ENCODE measurements around the gene SSH3. TPM values are rescaled to one million over a fixed set of nuclear protein-coding genes. Genes with fewer than 3 reads are reported as not detected.

SSH3 gene
- total and polyA plus RNA-seq, 4 donors, result 7.1 to 21.5 (median 14.5) TPM

DNA sequence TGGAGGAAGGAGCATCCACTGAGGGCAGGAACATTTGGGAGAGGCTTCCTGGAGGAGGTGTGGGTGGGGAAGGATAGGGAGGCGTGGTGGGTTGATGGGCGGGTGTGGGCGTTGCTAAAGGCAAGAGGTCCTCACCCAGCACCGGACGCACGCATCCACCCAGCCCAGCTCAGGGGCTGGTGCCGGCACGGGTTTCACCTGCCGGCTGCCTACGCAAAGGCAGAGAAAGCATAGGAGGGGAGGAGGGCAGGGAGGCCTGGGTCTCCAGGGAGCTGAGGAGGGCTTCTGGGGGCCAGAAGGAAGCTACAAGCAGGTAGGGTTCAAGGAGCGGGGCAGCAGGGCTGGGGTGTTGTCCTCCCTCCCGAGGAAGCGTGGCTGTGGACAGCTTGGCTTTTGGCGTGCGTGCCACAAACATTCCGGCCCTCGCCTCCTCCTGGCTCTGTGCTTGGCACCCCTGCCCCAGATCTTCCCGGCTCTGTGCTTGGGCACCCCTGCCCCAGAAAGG is 7.8 kb downstream of the SSH3 start:
- peaks cover 57% of the 10 kb centered on the region for H3K36me3 ChIP-seq (ENCODE audit: control insufficient read depth, insufficient read depth, low read length)
- no peak for DNase-seq (ENCODE audit: low read depth in 4 of 6, low spot score in 6 of 6)
- no peaks in the 10 kb centered on the region for H3K27me3 ChIP-seq (ENCODE audit: control insufficient read depth, insufficient read depth, low read length)

DNA sequence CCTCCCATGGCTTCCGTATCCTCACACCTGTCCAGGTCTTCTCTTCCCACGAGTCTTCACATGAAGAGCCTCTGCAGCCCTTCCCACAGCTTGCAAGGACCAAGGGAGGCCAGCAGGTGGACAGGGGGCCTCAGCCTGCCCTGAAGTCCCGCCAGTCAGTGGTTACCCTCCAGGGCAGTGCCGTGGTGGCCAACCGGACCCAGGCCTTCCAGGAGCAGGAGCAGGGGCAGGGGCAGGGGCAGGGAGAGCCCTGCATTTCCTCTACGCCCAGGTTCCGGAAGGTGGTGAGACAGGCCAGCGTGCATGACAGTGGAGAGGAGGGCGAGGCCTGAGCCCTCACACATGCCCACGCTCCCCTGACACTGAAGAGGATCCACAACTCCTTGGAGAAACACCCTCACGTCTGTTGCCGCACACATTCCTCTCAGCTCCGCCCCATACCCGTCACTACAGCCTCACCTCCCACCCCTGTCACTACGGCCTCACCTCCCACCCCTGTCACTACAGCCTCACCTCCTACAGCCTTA is 8.3 kb downstream of the SSH3 start:
- no peaks in the 10 kb centered on the region for H3K9me3 ChIP-seq (ENCODE audit: control insufficient read depth, insufficient read depth, low read length)
- no peak for DNase-seq (ENCODE audit: low read depth in 4 of 6, low spot score in 6 of 6)
- WGBS (ENCODE audit: insufficient coverage), result 88% methylated on average over 10 of the region's 15 CpGs

More for the DNA sequence above, 7.8 kb downstream of the SSH3 start:
- Histone ChIP-seq H3K4me3 (ENCODE audit: low read depth, low read length) (no peak overlapping the region), H3K4me1 (ENCODE audit: control insufficient read depth, insufficient read depth, low read length) (no peaks in the 10 kb centered on the region), H3K9me3 (ENCODE audit: control insufficient read depth, insufficient read depth, low read length) (no peaks in the 10 kb centered on the region), H3K27ac (ENCODE audit: low read depth, low read length) (no peak overlapping the region)
- WGBS (ENCODE audit: insufficient coverage), result 77% methylated on average over 18 of the region's 18 CpGs

DNA sequence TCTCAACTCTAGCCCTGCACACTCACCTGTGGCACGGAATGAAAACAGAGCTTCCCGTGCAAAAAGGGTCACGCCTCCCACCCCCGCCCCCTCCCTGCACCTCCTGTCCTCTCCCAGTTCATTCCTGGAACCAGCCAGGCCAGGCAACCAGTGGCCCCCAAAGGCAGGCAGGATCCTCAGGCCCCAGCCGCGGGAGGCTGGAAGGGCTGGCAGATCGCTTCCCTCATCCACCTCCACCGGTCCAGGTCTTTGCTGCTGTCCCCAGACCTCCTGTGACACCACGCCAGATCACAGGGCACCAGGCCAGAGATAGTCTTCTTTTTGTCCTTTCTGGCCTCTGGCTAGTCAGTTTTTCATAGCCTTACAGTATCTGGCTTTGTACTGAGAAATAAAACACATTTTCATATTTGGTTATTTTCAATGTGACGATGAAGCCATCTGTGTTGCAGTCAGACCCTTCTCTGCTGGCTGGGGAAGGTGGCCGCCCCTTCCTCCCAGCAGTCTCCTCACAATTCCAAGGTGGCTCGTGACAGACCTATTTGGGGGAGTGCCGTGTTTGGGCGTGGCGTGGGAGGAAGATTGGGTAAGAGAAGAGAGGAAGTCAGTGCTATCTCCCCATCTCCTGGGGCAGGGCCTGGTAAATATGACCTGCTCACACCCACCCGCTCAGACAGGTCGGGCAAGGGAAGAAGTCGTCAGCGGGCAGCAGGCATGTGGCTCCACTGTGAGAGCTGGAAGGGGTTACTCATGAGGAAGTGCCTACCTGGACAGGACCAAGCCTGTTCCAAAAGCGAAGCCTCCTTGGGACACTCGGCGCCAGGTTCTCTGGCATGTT is 9.1 kb downstream of the SSH3 start:
- no peak for DNase-seq (ENCODE audit: low read depth in 4 of 6, low spot score in 6 of 6)
- no peaks in the 10 kb centered on the region for H3K27me3 ChIP-seq (ENCODE audit: control insufficient read depth, insufficient read depth, low read length)
- no peak overlapping the region for H3K4me3 ChIP-seq (ENCODE audit: low read depth, low read length)
- H3K36me3 ChIP-seq (ENCODE audit: control insufficient read depth, insufficient read depth, low read length), result peaks cover 48% of the 10 kb centered on the region
- H3K4me1 ChIP-seq (ENCODE audit: control insufficient read depth, insufficient read depth, low read length), result peaks cover 6% of the 10 kb centered on the region
- 80% methylated on average over 18 of the region's 22 CpGs for WGBS (ENCODE audit: insufficient coverage)
- no peak overlapping the region for H3K27ac ChIP-seq (ENCODE audit: low read depth, low read length)
- no peaks in the 10 kb centered on the region for H3K9me3 ChIP-seq (ENCODE audit: control insufficient read depth, insufficient read depth, low read length)

More for the DNA sequence above, 8.3 kb downstream of the SSH3 start:
- Histone ChIP-seq H3K27ac (ENCODE audit: low read depth, low read length) (no peak overlapping the region), H3K36me3 (ENCODE audit: control insufficient read depth, insufficient read depth, low read length) (peaks cover 56% of the 10 kb centered on the region), H3K4me3 (ENCODE audit: low read depth, low read length) (no peak overlapping the region), H3K27me3 (ENCODE audit: control insufficient read depth, insufficient read depth, low read length) (no peaks in the 10 kb centered on the region), H3K4me1 (ENCODE audit: control insufficient read depth, insufficient read depth, low read length) (no peaks in the 10 kb centered on the region)

DNA sequence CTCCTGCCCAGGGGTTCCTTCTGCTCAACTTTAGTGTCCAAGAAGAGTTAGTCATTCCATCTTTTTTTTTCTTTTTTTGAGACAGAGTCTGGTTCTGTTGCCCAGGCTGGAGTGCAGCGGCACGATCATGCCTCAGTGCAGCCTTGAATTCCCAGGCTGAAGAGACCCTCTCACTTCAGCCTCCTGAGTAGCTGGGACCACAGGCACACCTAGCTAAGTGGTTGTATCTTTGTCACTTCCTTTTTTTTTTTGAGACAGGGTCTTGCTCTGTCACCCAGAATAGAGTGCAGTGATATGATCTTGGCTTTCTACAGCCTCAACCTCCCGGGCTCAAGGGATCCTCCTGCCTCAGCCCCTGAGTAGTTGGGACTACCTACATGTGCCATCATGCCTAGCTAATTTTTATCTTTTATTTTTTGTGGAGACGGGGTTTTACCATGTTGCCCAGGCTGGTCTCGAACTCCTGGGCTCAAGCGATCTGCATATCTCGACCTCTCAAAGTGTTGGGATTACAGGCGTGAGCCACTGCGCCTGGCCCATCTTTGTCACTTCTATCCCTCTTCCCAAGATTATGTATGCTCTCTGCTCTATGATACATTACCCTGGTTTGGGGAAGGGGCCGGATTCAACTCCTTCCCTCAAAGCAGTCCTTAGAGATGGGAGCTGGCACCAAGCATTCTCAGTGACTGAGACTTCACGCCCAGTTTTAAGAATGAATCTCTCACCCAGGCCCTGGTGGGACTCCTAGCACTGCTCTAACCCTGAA is 10.0 kb downstream of the SSH3 start:
- H3K27ac ChIP-seq (ENCODE audit: low read depth, low read length), result no peak overlapping the region
- H3K27me3 ChIP-seq (ENCODE audit: control insufficient read depth, insufficient read depth, low read length), result no peaks in the 10 kb centered on the region
- peaks cover 9% of the 10 kb centered on the region for H3K4me1 ChIP-seq (ENCODE audit: control insufficient read depth, insufficient read depth, low read length)
- no peaks in the 10 kb centered on the region for H3K9me3 ChIP-seq (ENCODE audit: control insufficient read depth, insufficient read depth, low read length)
- WGBS (ENCODE audit: insufficient coverage), result 88% methylated on average over 10 of the region's 11 CpGs
- H3K4me3 ChIP-seq (ENCODE audit: low read depth, low read length), result no peak overlapping the region
- H3K36me3 ChIP-seq (ENCODE audit: control insufficient read depth, insufficient read depth, low read length), result peaks cover 39% of the 10 kb centered on the region
- no peak for DNase-seq (ENCODE audit: low read depth in 4 of 6, low spot score in 6 of 6)

DNA sequence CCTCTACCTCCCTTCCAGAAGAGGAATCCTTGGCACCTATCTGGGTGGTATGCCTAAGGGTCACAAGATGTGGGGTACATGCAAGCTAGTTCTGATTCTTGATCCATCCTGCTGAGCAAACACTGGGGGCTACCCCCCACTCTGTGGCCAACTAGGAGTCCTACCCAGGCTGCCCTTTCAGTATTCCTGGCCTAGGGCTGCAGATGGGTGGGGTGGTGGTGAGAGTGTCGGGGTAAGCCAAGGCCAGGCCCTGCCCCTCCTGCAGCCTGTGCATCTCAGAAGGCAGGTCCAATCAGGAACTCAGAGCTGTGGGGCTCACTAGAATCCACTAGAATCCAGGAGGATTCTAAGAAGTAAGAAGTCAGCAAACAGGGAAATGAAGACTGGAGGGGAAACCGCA is 10.9 kb downstream of the SSH3 start:
- Histone ChIP-seq H3K27me3 (ENCODE audit: control insufficient read depth, insufficient read depth, low read length) (no peaks in the 10 kb centered on the region), H3K9me3 (ENCODE audit: control insufficient read depth, insufficient read depth, low read length) (no peaks in the 10 kb centered on the region), H3K27ac (ENCODE audit: low read depth, low read length) (no peak overlapping the region), H3K4me3 (ENCODE audit: low read depth, low read length) (no peak overlapping the region), H3K4me1 (ENCODE audit: control insufficient read depth, insufficient read depth, low read length) (peaks cover 17% of the 10 kb centered on the region), H3K36me3 (ENCODE audit: control insufficient read depth, insufficient read depth, low read length) (peaks cover 30% of the 10 kb centered on the region)
- WGBS (ENCODE audit: insufficient coverage), result 93% methylated on average over 2 of the region's 2 CpGs
- DNase-seq (ENCODE audit: low read depth in 4 of 6, low spot score in 6 of 6), result no peak

DNA sequence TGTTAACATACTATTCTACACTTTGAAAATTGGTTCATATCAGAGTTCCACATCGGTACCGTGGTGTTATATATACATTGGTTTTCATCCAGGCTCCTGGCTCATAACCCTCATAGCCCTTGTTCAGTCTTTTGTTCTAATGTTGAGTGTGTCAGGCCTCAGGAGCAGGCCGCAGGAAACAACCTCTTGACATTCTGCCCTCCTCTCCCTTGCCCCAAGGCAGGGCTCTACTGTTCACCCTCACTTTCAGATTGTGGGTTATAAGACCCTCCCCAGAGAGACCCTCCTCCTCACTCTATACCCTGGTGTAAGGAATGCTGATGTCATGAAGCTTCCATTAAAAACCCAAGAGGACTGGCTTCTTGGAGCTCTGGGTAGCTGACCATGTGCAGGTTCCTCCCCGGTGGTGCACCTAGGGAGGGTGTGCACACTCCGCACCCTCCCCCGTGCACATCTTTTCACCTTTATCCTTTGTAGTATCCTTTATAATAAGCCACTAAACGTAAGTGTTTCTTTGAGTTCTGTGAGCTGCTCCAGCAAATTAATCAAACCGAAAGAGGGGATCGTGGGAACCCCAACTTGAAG is 12.1 kb downstream of the SSH3 start:
- no peak for DNase-seq (ENCODE audit: low read depth in 4 of 6, low spot score in 6 of 6)
- WGBS (ENCODE audit: insufficient coverage), result 83% methylated on average over 3 of the region's 9 CpGs
- Histone ChIP-seq H3K9me3 (ENCODE audit: control insufficient read depth, insufficient read depth, low read length) (no peaks in the 10 kb centered on the region), H3K27ac (ENCODE audit: low read depth, low read length) (no peak overlapping the region), H3K4me1 (ENCODE audit: control insufficient read depth, insufficient read depth, low read length) (peaks cover 17% of the 10 kb centered on the region), H3K36me3 (ENCODE audit: control insufficient read depth, insufficient read depth, low read length) (peaks cover 18% of the 10 kb centered on the region), H3K4me3 (ENCODE audit: low read depth, low read length) (no peak overlapping the region), H3K27me3 (ENCODE audit: control insufficient read depth, insufficient read depth, low read length) (no peaks in the 10 kb centered on the region)

DNA sequence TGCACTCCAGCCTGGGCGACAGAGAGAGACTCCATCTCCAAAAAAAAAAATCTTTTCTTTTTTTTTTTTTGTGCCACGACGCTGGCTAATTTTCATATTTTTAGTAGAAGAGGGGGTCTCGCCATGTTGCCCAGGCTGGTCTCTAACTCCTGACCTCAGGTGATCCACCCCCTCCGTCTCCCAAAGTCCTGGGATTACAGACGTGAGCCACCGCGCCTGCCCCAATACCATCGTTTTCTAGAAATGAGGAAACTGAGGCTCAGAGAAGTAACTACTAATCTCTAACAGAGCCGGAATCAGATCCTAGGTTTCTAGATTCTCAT is 13.5 kb downstream of the SSH3 start:
- DNase-seq (ENCODE audit: low read depth in 4 of 6, low spot score in 6 of 6), result no peak
- Histone ChIP-seq H3K36me3 (ENCODE audit: control insufficient read depth, insufficient read depth, low read length) (peaks cover 5% of the 10 kb centered on the region), H3K27me3 (ENCODE audit: control insufficient read depth, insufficient read depth, low read length) (no peaks in the 10 kb centered on the region), H3K4me3 (ENCODE audit: low read depth, low read length) (peak overlapping the region; percentile 90), H3K9me3 (ENCODE audit: control insufficient read depth, insufficient read depth, low read length) (no peaks in the 10 kb centered on the region), H3K27ac (ENCODE audit: low read depth, low read length) (peak overlapping the region; percentile 96), H3K4me1 (ENCODE audit: control insufficient read depth, insufficient read depth, low read length) (peaks cover 17% of the 10 kb centered on the region)
- WGBS (ENCODE audit: insufficient coverage), result 0% methylated on average over 5 of the region's 10 CpGs

DNA sequence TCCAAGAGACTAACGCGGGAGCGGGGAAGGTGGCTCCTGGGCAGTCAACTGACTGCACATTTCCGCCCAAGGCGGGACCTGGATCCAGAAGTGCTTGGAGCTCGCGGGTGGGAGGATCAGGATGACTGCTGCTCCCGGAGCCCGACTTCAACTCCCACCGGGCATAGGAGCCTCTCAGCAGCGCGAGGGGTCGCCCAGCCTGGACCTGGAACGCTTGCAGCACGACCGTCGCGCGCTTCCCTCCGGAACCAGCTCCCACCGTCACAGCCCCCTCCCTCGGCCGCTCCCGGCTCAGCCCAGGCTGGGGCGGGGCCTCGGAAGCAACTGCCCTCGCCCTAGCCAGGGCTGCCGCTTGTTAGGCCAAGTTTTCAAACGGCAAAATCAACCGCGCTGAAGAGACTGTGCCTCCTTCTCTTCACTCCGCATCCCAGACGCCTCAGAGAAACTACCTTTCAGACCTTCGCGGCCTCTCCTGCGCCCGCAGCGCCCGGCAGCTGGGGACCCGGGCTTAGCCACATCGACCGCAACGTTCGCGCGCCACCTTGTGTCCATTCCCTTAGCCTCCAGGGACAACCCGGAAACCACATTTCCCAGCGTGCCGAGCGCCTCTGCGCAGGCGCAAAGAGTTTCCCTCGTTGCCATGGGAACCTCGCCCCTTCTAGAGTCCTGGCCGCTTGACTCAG is 14.0 kb downstream of the SSH3 start:
- peak overlapping the region; percentile 90 for H3K4me3 ChIP-seq (ENCODE audit: low read depth, low read length)
- no peaks in the 10 kb centered on the region for H3K9me3 ChIP-seq (ENCODE audit: control insufficient read depth, insufficient read depth, low read length)
- H3K4me1 ChIP-seq (ENCODE audit: control insufficient read depth, insufficient read depth, low read length), result peaks cover 17% of the 10 kb centered on the region
- H3K27me3 ChIP-seq (ENCODE audit: control insufficient read depth, insufficient read depth, low read length), result no peaks in the 10 kb centered on the region
- peak; percentile 98 to 100 (median 99) for DNase-seq (ENCODE audit: low read depth in 4 of 6, low spot score in 6 of 6)
- H3K27ac ChIP-seq (ENCODE audit: low read depth, low read length), result peak overlapping the region; percentile 96
- WGBS (ENCODE audit: insufficient coverage), result under 1% methylated on average over 55 of the region's 55 CpGs
- peaks cover 5% of the 10 kb centered on the region for H3K36me3 ChIP-seq (ENCODE audit: control insufficient read depth, insufficient read depth, low read length)
